WERI-Rb-1 (cell line): Measurements from ENCODE around the gene SLC7A5.
"Not testable (repeated sequence)": the region's sequence is repeated elsewhere in the genome, so short reads cannot be mapped to it uniquely, and the experiment has no call there.

Source experiments
- DNase-seq: peaks from one replicate; pipeline ENCODE4 v3.0.0-alpha.2; 2020
- H3K27ac ChIP-seq: fragments of 250-450 bp; sonication (Bioruptor Pico); 2 replicates; pipeline ENCODE4 v1.5.1; 2020; ENCODE audit warnings: mild to moderate bottlenecking, moderate library complexity
- H3K27me3 ChIP-seq: fragments of 250-450 bp; sonication (Bioruptor Pico); 2 replicates; pipeline ENCODE4 v1.5.1; 2021; ENCODE audit warnings: mild to moderate bottlenecking, low read depth, moderate library complexity; ENCODE audit not compliant: insufficient read depth, severe bottlenecking
- H3K36me3 ChIP-seq: fragments of 250-450 bp; sonication (Bioruptor Pico); 2 replicates; pipeline ENCODE4 v1.5.1; 2020; ENCODE audit warnings: mild to moderate bottlenecking, moderate library complexity
- H3K4me3 ChIP-seq: 2 replicates; pipeline ENCODE4 v1.5.1; 2011; ENCODE audit warnings: low read depth, mild to moderate bottlenecking, control low read depth, low read length
- H3K9me3 ChIP-seq: fragments of 250-450 bp; sonication (Bioruptor Pico); 2 replicates; pipeline ENCODE4 v1.5.1; 2021; ENCODE audit warnings: mild to moderate bottlenecking, moderate library complexity; ENCODE audit not compliant: severe bottlenecking
- CTCF ChIP-seq: IDR thresholded peaks from 2 replicates; pipeline ENCODE4 v1.5.1; 2011; ENCODE audit warnings: low read depth, mild to moderate bottlenecking, control low read depth, inconsistent platforms, low read length

Gene SLC7A5

GRCh38 chr16:87828071-87828906, 41.0 kb downstream of the SLC7A5 start:
- Histone ChIP-seq H3K27ac (peak overlapping the region; percentile 71), H3K9me3 (no peaks in the 10 kb centered on the region), H3K4me3 (no peak overlapping the region), H3K36me3 (peaks cover 17% of the 10 kb centered on the region), H3K27me3 (no peaks in the 10 kb centered on the region)
- no peak for DNase-seq
- no peak for TF ChIP-seq CTCF

- H3K4me3 ChIP-seq, H3K9me3 ChIP-seq, H3K27ac ChIP-seq, DNase-seq, H3K36me3 ChIP-seq, H3K27me3 ChIP-seq: not testable (repeated sequence)
Measured at GRCh38 chr16:87827588-87827915, 41.8 kb downstream of the SLC7A5 start.

- no peaks in the 10 kb centered on the region for H3K27me3 ChIP-seq
- no peak for DNase-seq
- no peaks in the 10 kb centered on the region for H3K9me3 ChIP-seq
- H3K27ac ChIP-seq: no peak overlapping the region
- H3K4me3 ChIP-seq: no peak overlapping the region
- TF ChIP-seq CTCF: no peak
- H3K36me3 ChIP-seq: peaks cover 7% of the 10 kb centered on the region
Measured at GRCh38 chr16:87826798-87827587, 42.3 kb downstream of the SLC7A5 start.

- not testable (repeated sequence) for DNase-seq, H3K9me3 ChIP-seq, H3K36me3 ChIP-seq, H3K4me3 ChIP-seq, H3K27me3 ChIP-seq, H3K27ac ChIP-seq
Measured at GRCh38 chr16:87826407-87826797, 42.9 kb downstream of the SLC7A5 start.

GRCh38 chr16:87825842-87826120, 43.5 kb downstream of the SLC7A5 start:
- H3K27ac ChIP-seq, H3K27me3 ChIP-seq: not testable (repeated sequence)

GRCh38 chr16:87824991-87825841, 44.1 kb downstream of the SLC7A5 start:
- peak overlapping the region; percentile 91; the same call in 1 of the 2 replicates for H3K27ac ChIP-seq
- H3K36me3 ChIP-seq: no peaks in the 10 kb centered on the region; the same call in 1 of the 2 replicates
- H3K27me3 ChIP-seq: no peaks in the 10 kb centered on the region
- H3K4me3 ChIP-seq: no peak overlapping the region
- DNase-seq: no peak
- TF ChIP-seq CTCF: no peak
- no peaks in the 10 kb centered on the region for H3K9me3 ChIP-seq

More at GRCh38 chr16:87825842-87826120, 43.5 kb downstream of the SLC7A5 start:
- DNase-seq, H3K4me3 ChIP-seq, H3K9me3 ChIP-seq, H3K36me3 ChIP-seq: not testable (repeated sequence)
